Measurements from ENCODE around the gene R3HDML. TPM values are rescaled to one million over a fixed set of nuclear protein-coding genes. Genes with fewer than 3 reads are reported as not detected.
"Not testable (repeated sequence)": the region's sequence is repeated elsewhere in the genome, so short reads cannot be mapped to it uniquely, and the experiment has no call there.

R3HDML gene
- total RNA-seq, 1 donor from 2014 or later: not detected

GRCh38 chr20:44297721-44298120, 39.1 kb upstream of the R3HDML start:
- no peak for ATAC-seq

GRCh38 chr20:44299011-44299535, 37.8 kb upstream of the R3HDML start:
- H3K9me3 ChIP-seq; H3K27me3 ChIP-seq; H3K36me3 ChIP-seq; intact Hi-C loops (cut with DNase I); H3K4me3 ChIP-seq; H3K27ac ChIP-seq; H3K4me1 ChIP-seq; ATAC-seq: not testable (repeated sequence)
- DNase-seq: peak; percentile 48

More at GRCh38 chr20:44297721-44298120, 39.1 kb upstream of the R3HDML start:
- Histone ChIP-seq H3K27ac (no peak overlapping the region), H3K27me3 (no peaks in the 10 kb centered on the region), H3K4me1 (peaks cover 3% of the 10 kb centered on the region), H3K36me3 (no peaks in the 10 kb centered on the region), H3K4me3 (no peak overlapping the region), H3K9me3 (no peaks in the 10 kb centered on the region)
- no peak for DNase-seq
- no peak for TF ChIP-seq CTCF (IDR thresholded peaks at IDR 0.05)
- intact Hi-C loops (cut with DNase I): no loop called here

GRCh38 chr20:44301285-44301684, 35.6 kb upstream of the R3HDML start:
- Histone ChIP-seq H3K36me3 (peaks cover 4% of the 10 kb centered on the region), H3K4me1 (peaks cover 3% of the 10 kb centered on the region), H3K4me3 (no peak overlapping the region), H3K27me3 (no peaks in the 10 kb centered on the region), H3K27ac (no peak overlapping the region), H3K9me3 (no peaks in the 10 kb centered on the region)
- intact Hi-C loops (cut with DNase I): no loop called here
- ATAC-seq: no peak
- peak; percentile 2 for DNase-seq
- TF ChIP-seq CTCF (IDR thresholded peaks at IDR 0.05): no peak

GRCh38 chr20:44302026-44302669, 34.7 kb upstream of the R3HDML start:
- no peaks in the 10 kb centered on the region for H3K9me3 ChIP-seq
- no peak overlapping the region for H3K4me3 ChIP-seq
- no peak for TF ChIP-seq CTCF (IDR thresholded peaks at IDR 0.05)
- ATAC-seq: peak; percentile 93
- DNase-seq: peak; percentile 68
- peaks cover 12% of the 10 kb centered on the region for H3K36me3 ChIP-seq
- intact Hi-C loops (cut with DNase I): no loop called here
- peaks cover 3% of the 10 kb centered on the region for H3K4me1 ChIP-seq
- H3K27me3 ChIP-seq: no peaks in the 10 kb centered on the region
- no peak overlapping the region for H3K27ac ChIP-seq

GRCh38 chr20:44302736-44303135, 34.1 kb upstream of the R3HDML start:
- no peak overlapping the region for H3K4me3 ChIP-seq
- no peaks in the 10 kb centered on the region for H3K9me3 ChIP-seq
- no peak overlapping the region for H3K27ac ChIP-seq
- H3K27me3 ChIP-seq: no peaks in the 10 kb centered on the region
- ATAC-seq (no peak), DNase-seq (no peak)
- no peak for TF ChIP-seq CTCF (IDR thresholded peaks at IDR 0.05)
- peaks cover 3% of the 10 kb centered on the region for H3K4me1 ChIP-seq
- intact Hi-C loops (cut with DNase I): no loop called here
- H3K36me3 ChIP-seq: peaks cover 12% of the 10 kb centered on the region

GRCh38 chr20:44304383-44304782, 32.5 kb upstream of the R3HDML start:
- Histone ChIP-seq H3K36me3 (peaks cover 12% of the 10 kb centered on the region), H3K9me3 (no peaks in the 10 kb centered on the region), H3K27ac (no peak overlapping the region), H3K4me3 (no peak overlapping the region), H3K27me3 (no peaks in the 10 kb centered on the region), H3K4me1 (peaks cover 3% of the 10 kb centered on the region)
- ATAC-seq (no peak), DNase-seq (peak; percentile 12)
- no peak for TF ChIP-seq CTCF (IDR thresholded peaks at IDR 0.05)
- intact Hi-C loops (cut with DNase I): no loop called here

All from upper lobe of right lung (tissue), 1 donor.